NCI-H2196 (cell line): ENCODE data around the gene EEPD1.

Experiments
- DNase-seq: peaks from one replicate; lab custom pipeline; 2025; ENCODE audit not compliant: unreplicated experiment; lab: John Stamatoyannopoulos, UW

EEPD1 gene

DNA sequence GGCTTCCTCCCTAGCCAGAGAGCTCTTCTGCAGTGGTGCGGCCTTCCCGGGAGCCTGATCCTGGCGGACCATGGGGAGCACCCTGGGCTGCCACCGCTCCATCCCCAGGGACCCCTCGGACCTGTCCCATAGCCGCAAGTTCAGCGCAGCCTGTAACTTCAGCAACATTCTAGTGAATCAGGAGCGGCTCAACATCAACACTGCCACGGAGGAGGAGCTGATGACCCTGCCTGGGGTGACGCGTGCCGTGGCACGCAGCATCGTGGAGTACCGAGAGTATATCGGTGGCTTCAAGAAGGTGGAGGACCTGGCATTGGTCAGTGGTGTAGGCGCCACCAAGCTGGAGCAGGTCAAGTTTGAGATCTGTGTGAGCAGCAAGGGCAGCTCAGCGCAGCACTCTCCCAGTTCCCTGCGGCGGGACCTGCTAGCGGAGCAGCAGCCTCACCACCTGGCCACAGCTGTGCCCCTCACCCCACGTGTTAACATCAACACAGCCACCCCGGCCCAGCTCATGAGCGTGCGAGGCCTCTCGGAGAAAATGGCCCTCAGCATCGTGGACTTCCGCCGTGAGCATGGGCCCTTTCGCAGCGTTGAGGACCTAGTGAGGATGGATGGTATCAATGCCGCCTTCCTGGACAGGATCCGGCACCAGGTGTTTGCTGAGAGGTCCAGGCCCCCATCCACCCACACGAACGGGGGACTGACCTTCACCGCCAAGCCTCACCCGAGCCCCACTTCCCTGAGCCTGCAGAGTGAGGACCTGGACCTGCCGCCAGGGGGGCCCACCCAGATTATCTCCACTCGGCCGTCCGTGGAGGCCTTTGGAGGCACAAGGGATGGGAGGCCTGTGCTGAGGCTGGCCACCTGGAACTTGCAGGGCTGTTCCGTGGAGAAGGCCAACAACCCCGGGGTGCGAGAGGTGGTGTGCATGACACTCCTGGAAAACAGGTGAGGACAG, 1.5 kb downstream of the EEPD1 start:
- DNase-seq = no peak

- no peak for DNase-seq
These were observed 2.8 kb downstream of the EEPD1 start for GRCh38 chr7:36155811-36156361.

- DNase-seq = no peak
These were observed 4.7 kb downstream of the EEPD1 start for GRCh38 chr7:36157527-36158320.

DNA sequence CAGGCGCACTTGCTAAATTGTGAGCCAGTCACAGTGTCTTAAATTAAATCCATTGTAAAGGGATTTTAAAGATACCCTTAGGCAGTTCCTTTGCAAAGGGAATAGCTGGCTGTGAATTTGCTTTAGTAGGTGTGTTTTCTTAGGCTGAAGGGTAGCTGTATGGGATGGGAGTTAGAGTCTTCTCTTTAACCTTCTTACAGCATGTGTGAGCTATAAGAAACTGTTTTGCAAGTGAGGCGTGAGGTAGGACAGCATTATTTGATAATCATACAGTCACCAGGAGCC, 5.2 kb downstream of the EEPD1 start:
- DNase-seq = no peak

- no peak for DNase-seq
These were observed 6.6 kb downstream of the EEPD1 start for GRCh38 chr7:36159618-36160017.

DNA sequence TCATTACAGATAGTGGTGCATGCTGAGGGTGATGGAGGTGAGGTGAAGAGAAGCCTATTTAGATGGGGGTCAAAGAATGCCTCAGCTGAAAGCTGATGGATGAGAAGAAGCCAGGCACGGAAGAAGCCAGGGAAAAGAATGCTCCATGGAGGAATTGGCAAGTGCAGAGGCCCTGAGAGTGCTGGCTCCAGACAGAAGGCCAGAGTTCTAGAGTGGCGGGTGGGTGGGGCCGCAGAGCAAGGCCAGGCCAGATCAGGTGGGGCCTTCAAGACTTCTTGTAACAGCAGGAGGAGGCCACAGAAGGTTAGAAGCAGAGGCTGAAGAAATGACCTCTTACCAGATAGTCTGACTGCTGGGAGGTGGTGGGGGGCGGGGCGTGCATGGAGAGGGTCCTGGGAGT, 7.3 kb downstream of the EEPD1 start:
- no peak for DNase-seq

DNA sequence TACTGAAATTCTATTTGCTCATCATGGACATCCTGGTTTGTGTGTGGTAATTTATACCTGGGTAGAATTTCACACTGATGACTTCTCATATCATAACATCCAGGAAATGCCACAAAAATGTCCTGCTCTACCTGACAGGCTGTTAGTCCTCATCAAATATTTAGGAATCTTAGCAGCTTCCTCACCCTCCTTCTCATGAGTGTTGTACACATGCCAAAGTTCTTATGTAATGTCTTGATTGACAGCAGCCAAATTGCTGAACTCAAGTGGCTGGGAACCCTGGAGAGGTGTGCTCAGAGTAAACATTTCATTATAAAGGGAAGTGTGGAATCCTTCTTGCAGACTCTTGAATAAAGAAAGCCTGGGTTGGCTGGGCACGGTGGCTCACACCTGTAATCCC, 8.9 kb downstream of the EEPD1 start:
- DNase-seq = no peak

DNA sequence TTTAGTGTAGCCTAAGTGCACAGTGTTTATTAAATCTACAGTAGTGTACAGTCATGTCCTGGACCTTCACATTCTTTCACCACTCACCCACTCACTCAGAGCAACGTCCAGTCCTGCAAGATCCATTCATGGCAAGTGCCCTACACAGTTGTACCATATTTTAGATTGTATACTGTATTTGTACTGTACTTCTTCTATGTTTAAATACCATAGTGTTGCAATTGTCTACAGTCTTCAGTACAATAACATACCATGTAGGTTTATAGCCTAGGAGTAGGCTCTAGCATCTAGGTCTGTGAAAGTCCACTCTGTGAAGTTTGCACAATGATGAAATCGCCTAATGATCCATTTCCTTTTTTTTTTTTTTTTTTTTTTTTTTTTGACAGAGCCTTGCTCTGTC, 12.0 kb downstream of the EEPD1 start:
- DNase-seq = no peak

DNA sequence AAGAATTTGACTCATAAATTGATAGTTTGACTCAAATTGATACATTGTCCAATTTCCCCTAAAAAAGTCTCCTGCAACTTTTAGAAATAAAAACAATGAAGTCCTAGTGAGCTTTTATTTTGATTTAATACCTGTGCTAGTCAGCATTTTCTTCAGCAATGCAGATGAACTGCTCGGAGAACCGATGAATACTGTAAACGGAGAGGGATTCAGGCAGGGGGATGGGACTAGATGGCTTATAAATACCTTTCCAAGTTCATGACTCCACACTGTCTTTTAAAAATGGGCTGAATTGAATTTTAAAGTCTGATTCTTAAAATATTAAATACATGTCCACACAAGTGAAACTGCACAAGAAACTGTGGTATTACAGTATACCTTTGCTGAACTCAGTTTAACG, 12.7 kb downstream of the EEPD1 start:
- no peak for DNase-seq

GRCh38 chr7:36167403-36168050, 14.5 kb downstream of the EEPD1 start:
- no peak for DNase-seq

GRCh38 chr7:36171503-36171902, 18.4 kb downstream of the EEPD1 start:
- DNase-seq = no peak

DNA sequence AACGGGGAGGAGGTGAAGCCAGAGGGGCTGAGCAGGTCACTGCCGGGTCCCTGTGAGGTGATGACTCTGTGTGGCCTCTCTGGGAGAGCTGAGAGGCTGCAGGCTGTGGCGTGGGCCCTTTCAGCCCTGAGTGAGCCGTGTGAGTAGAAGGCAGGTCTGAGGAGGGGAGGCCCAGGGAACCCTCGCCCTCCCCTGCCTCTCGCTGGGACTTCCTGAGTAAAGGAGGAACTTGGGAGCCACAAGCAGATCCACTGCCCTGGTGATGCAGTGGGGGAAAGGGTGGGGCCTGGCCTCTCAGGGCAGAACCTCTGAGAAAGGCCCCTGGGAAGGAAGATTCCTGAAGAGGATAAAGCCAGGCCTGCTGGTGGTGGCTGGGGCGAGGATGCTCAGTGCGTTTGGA, 22.8 kb downstream of the EEPD1 start:
- DNase-seq = no peak

DNA sequence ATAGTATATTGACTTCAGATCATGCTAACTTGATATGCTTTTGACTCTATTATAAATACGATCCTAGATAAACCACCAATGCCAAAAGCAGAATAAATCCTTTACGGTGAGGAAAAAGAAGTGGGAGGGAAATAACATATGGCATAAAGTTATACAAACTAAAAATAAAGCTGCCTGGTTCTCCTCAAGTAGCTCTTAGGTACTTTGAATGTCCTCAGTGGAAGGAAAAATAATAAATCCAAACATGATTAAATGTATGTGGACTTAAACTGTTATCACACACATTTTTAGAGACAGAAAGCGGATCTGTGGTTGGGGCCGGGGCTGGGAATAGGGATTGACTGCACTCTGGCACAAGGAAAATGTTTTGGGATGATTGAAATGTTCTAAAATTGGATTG, 23.6 kb downstream of the EEPD1 start:
- no peak for DNase-seq

DNA sequence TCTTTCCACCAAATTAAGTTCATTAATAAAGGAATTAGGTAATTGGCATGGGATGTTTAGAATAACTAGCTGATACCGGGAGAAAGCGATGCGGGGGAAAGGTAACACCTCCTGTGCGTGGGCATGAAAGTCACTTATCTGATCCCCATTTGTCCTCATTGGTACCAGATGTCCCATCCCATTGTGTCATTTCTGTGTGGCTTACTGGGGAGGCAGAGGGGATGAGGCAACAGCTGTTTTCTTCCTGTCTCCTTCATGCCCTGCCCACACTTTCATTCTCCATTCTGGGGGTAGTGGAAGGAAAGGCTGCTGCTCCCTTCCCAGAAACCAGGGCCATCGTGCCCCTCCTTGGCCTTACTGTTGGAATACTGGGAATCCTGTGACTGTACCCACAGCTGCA, 27.1 kb downstream of the EEPD1 start:
- no peak for DNase-seq

DNA sequence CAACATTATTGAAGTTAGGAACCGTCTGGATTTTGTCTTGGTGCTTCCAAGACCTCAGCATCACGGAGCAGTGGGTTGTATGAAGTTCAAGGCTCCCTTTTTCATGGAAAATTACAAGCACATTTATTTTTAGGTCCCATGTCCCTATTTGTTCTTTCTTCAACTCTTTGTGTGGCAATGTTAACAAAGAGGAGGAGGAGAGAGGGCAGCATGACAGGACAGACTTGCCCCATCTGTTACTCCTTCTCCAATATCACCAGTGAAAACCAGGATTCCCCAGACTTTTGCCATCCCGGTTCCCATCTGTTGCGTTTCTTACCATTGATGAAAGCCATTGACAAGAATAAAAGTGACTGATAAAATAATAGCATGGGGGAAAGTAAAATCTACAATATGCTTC, 28.6 kb downstream of the EEPD1 start:
- DNase-seq = no peak

GRCh38 chr7:36182854-36183604, 30.0 kb downstream of the EEPD1 start:
- no peak for DNase-seq

GRCh38 chr7:36185092-36185491, 32.0 kb downstream of the EEPD1 start:
- DNase-seq = no peak

GRCh38 chr7:36185756-36186155, 32.7 kb downstream of the EEPD1 start:
- no peak for DNase-seq

- DNase-seq = no peak
These were observed 33.5 kb downstream of the EEPD1 start for GRCh38 chr7:36186359-36187121.

GRCh38 chr7:36188266-36188665, 35.2 kb downstream of the EEPD1 start:
- no peak for DNase-seq
